ENCODE measurements around the gene PDE4B. TPM values are rescaled to one million over a fixed set of nuclear protein-coding genes. Genes with fewer than 3 reads are reported as not detected.
"Not testable (repeated sequence)": the region's sequence is repeated elsewhere in the genome, so short reads cannot be mapped to it uniquely, and the experiment has no call there.

The PDE4B gene
- total and polyA plus RNA-seq, 9 donors = 1.7 to 8.2 (median 5.1) TPM

GRCh38 chr1:66085600-66085999 is 292.9 kb downstream of the PDE4B start:
- Histone ChIP-seq H3K9me3 (no peaks in the 10 kb centered on the region), H3K4me3 (no peak overlapping the region), H3K36me3 (no peaks in the 10 kb centered on the region), H3K27me3 (no peaks in the 10 kb centered on the region), H3K4me1 (ENCODE audit: insufficient read depth) (no peaks in the 10 kb centered on the region), H3K27ac (no peak overlapping the region)
- no peak for DNase-seq
- intact Hi-C loops (cut with DNase I) = no loop called here
- 54 to 68% (median 61%) methylated on average over 4 of the region's 4 CpGs for WGBS, 3 donors
- TF ChIP-seq CTCF (IDR thresholded peaks at IDR 0.05) (no peak), EP300 (IDR thresholded peaks at IDR 0.05) (no peak), POLR2A (IDR thresholded peaks at IDR 0.05) (no peak)

DNA sequence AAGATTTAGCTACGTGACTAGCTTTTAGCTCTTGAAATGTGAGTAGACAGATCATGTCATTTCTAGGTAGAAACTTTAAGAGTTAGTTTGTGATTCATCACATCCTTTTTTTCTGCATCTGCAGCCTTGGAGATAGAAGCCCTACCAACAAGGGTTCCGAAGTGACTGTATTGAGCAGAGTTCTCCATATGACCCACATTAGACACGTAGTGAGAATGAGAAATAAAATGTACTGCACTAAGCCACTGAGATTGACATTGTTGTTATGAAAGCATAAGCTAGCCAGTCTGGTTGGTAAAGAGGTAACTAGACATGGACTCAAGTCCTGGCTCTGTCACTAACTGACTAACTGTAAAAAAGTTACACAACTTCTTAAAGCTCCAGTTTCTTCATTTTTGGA is 296.1 kb downstream of the PDE4B start:
- intact Hi-C loops (cut with DNase I) = no loop called here
- no peak for TF ChIP-seq EP300 (IDR thresholded peaks at IDR 0.05)
- Histone ChIP-seq H3K36me3 (no peaks in the 10 kb centered on the region), H3K4me1 (ENCODE audit: insufficient read depth) (no peaks in the 10 kb centered on the region), H3K9me3 (no peaks in the 10 kb centered on the region), H3K4me3 (no peak overlapping the region), H3K27ac (no peak overlapping the region), H3K27me3 (no peaks in the 10 kb centered on the region)
- 61 to 72% (median 65%) methylated on average over 3 of the region's 3 CpGs for WGBS, 3 donors
- no peak for DNase-seq

DNA sequence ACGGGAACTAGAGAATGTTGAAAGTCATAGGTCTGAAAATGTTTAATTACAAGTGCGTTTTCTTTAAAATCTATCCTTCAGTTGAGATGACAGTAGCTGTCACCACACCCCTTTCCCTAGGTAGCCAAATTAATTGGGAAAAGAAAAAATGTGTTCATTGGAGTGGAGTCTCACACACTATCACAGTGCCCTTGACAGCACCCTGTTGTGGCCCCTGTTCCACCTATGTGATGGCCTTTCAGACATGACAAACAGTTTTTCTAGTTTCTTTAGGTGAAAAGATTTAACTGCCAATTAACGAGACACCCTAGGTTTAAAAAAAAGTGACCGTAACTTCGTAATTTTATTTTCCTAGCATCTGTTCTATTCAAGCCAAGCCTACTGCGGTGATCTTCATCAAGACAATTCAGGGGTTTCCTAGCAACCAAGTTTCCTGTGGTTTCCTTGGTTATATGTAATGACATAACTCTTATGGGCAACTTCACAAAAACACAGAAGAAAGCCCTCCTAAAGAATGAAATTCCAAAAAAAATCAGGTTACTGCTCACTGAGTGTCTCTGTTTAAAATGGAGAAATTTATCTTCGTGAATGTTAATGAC is 298.3 kb downstream of the PDE4B start:
- Histone ChIP-seq H3K9me3 (no peaks in the 10 kb centered on the region), H3K36me3 (no peaks in the 10 kb centered on the region), H3K4me3 (no peak overlapping the region), H3K4me1 (ENCODE audit: insufficient read depth) (no peaks in the 10 kb centered on the region), H3K27ac (no peak overlapping the region), H3K27me3 (no peaks in the 10 kb centered on the region)
- no peak for DNase-seq
- intact Hi-C loops (cut with DNase I) = no loop called here
- no peak for TF ChIP-seq EP300 (IDR thresholded peaks at IDR 0.05)
- no peak for TF ChIP-seq POLR2A (IDR thresholded peaks at IDR 0.05)
- no peak for TF ChIP-seq CTCF (IDR thresholded peaks at IDR 0.05)
- 70 to 80% (median 73%) methylated on average over 7 of the region's 7 CpGs for WGBS, 3 donors

DNA sequence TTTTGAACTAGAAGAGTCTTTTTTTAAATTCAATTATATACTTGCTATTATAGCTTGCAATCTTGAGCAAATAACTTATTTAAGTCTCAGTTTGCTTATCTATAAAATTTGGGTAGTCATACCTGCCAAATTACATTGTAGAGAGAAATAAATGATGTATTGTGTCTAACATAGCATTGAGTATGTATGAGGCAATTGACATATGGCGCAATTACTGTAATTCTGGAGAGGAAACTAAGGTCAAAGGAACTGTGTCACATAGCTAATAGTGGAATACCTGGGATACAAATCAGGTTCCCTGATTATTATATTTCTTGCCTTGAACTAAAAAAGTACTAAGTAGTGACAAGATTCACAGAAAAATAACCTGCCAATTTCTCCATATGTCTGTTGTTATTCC is 302.5 kb downstream of the PDE4B start:
- TF ChIP-seq POLR2A (IDR thresholded peaks at IDR 0.05) (no peak), CTCF (IDR thresholded peaks at IDR 0.05) (no peak), EP300 (IDR thresholded peaks at IDR 0.05) (no peak)
- intact Hi-C loops (cut with DNase I) = no loop called here
- Histone ChIP-seq H3K9me3 (no peaks in the 10 kb centered on the region), H3K4me3 (no peak overlapping the region), H3K36me3 (no peaks in the 10 kb centered on the region), H3K4me1 (ENCODE audit: insufficient read depth) (no peaks in the 10 kb centered on the region), H3K27ac (no peak overlapping the region), H3K27me3 (no peaks in the 10 kb centered on the region)
- 91 to 97% (median 95%) methylated on average over 1 of the region's 1 CpG for WGBS, 3 donors
- DNase-seq = no peak

- DNase-seq; H3K4me3 ChIP-seq; H3K36me3 ChIP-seq; H3K4me1 ChIP-seq (ENCODE audit: insufficient read depth); H3K9me3 ChIP-seq; H3K27me3 ChIP-seq; intact Hi-C loops (cut with DNase I); H3K27ac ChIP-seq: not testable (repeated sequence)
- WGBS, 3 donors = 91 to 94% (median 93%) methylated on average over 3 to 4 of the region's 4 CpGs
Measured at GRCh38 chr1:66100959-66101358, 308.3 kb downstream of the PDE4B start.

DNA sequence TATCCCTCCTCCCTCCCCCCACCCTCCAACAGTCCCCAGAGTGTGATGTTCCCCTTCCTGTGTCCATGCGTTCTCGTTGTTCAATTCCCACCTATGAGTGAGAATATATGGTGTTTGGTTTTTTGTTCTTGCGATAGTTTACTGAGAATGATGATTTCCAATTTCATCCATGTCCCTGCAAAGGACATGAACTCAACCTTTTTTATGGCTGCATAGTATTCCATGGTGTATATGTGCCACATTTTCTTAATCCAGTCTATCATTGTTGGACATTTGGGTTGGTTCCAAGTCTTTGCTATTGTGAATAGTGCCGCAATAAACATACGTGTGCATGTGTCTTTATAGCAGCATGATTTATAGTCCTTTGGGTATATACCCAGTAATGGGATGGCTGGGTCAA is 311.4 kb downstream of the PDE4B start:
- H3K4me1 ChIP-seq (ENCODE audit: insufficient read depth); H3K4me3 ChIP-seq; intact Hi-C loops (cut with DNase I); H3K27me3 ChIP-seq; DNase-seq; H3K36me3 ChIP-seq; H3K9me3 ChIP-seq; H3K27ac ChIP-seq: not testable (repeated sequence)
- 82 to 95% (median 84%) methylated on average over 3 of the region's 5 CpGs for WGBS, 3 donors
